Fibroblast of peridontal ligament (primary cell): ENCODE measurements around the gene SMARCAL1.

Experiments
- DNase-seq: peaks from one replicate; pipeline ENCODE4 v3.0.0-alpha.2; 2010; ENCODE audit errors: extremely low read depth

The SMARCAL1 gene

DNA sequence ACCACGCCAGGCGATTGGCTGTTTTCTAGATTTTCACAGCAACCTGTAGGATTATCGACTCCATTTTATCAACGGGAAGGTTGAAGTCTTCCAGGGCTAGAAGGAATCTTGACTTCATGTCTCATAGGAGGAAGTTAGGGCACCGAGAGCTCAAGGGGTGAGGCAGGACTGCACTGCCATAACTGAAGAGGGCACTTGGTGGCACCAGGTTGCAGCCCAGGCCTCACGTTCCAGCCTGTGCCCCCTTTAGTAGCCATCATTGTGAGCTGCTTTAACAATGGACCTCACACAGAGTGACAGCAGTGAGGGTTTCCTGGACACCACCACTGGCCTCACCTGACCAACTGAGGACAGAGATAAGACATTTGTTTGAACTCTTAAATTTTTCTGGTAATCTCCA, 63.5 kb downstream of the SMARCAL1 start:
- no peak for DNase-seq

DNA sequence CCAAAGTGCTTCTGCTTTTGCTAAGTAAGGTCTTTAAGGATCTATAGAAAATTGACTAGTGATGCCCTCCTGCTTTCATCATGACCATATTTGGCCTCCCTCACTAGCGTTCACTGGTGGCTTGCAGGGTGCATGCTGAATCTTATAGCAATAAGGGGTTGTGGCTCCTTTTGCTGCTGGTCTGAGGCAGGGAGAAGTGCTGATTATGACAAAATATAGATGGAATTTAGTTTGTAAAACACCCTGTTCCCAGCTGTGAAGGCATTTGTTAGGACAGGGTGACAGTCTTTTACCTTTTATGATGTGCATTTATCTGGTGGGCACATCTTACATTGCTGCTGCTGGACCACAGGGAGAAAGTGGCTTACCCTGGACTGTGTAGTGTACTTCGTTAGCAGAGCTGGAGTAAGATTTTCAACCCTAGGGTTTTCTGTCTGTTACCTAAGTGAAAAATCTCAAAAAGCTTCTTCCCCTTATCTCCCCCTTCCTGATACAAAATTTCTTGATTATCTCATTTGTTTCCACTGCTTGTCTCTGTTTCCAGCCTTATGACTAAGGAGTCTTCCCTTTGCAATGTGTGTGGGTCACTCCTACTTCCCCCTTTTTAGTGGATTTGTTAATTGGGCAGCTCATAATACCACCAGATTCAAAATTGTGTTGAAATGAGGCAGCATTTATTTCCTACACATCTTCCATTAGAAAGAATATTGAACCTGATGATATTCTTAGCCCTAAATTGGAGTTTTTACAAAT, 65.2 kb downstream of the SMARCAL1 start:
- no peak for DNase-seq

DNA sequence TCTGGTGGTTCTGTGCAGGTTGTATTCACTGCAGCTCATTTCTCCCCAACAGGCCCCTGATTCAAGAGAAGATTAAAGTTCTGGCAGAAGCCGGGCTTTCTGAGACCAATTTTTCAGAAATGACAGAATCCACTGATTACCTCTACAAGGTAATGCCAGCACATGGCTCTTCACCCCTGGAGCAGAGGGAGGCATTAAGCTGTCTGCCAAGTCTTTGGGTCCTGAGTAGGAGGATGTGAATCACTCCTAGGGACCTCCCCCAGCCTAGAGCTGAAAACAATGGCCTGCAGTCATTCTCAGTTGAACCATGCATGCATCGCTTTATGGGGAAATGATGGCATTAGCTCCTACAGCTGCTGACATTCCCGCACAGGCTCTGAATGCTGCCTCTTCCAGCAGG, 65.9 kb downstream of the SMARCAL1 start:
- peak; percentile 48 for DNase-seq

DNA sequence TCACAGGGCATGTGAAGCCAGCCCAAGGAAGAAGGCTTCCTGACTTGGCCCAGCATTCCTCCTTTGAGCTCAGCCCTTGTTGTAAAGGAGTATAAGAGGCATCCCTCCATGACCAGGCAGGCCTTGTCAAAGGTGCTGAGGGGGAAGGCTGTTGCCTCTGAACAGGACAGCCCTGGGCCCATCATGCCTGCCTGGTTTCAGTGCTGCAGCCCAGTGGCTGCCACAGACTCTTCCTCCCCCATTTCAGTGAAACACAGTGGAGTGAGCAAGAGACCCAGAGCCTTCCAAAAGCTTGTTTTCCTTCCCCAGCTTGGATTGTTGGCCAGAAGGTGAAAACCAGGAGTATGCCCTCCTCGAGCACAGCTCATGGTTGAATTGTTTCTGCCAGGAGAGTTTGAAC, 66.5 kb downstream of the SMARCAL1 start:
- DNase-seq, result no peak

DNA sequence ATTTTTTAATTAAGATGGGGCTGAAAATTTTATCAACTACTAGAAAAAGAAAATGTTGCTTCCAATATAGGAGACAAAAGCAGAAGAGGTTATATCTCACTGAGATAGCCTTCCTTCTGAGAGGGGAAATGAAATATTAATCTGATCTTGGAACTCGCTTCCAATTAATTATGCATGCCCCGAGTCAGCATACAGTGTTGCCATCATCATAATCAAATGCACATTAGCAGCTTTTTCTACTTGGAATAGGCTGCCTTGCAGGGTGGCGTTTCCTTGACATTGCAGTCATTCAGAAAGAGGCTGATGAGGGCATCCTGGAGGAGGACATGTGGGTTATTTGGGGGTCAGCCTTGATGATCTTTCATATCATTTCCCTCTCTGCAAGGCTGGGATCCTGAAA, 67.9 kb downstream of the SMARCAL1 start:
- DNase-seq, result no peak

DNA sequence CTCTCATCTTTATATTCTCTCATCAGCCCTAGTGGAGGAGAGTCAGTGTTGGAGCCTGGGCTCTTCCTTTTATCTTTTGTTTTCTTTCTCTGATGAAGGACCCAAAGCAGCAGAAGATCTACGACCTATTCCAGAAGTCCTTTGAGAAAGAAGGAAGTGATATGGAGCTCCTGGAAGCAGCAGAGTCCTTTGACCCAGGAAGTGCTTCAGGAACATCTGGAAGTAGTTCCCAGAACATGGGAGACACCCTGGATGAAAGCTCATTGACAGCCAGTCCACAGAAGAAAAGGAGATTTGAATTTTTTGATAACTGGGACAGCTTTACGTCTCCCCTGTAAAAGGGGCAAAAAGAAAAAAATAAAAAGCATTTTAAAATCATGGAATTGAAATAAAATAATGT, 70.4 kb downstream of the SMARCAL1 start:
- no peak for DNase-seq

DNA sequence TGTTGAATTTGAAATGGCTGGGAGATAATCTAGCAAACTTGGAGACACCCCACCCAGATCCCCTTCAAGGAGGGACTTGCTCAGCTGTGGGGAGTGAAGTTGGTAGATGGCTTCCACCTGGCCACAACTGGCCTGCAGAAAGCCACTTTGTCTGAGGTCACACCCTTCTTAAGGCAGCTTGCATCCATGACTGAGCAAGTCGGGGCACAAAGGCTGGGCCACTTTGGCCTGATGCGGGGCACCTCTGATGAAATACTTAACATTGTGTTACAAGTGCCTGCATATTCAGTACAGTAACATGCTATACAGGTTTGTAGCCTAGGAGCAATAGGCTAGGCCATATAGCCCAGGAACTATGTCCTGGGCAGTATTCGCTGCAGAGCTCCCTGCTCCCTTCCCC, 73.0 kb downstream of the SMARCAL1 start:
- no peak for DNase-seq

DNA sequence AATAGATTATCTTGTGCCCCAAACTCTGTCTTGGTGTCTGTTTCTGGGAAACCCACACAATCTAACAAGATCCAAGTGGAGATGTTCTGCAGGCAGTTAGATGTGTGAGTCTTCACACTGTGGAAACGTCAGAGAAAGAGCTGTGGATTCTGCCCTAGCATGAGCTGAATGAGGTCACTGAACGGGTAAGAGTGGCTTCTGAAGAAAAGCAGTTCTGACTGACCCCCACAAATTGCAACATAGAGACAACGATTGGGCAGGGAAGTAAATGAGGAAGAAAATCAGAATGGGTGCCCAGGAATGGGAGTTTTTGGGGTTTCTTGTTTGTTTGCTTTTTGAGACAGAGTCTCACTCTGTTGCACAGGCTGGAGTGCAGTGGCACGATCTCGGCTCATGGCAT, 73.5 kb downstream of the SMARCAL1 start:
- no peak for DNase-seq

DNA sequence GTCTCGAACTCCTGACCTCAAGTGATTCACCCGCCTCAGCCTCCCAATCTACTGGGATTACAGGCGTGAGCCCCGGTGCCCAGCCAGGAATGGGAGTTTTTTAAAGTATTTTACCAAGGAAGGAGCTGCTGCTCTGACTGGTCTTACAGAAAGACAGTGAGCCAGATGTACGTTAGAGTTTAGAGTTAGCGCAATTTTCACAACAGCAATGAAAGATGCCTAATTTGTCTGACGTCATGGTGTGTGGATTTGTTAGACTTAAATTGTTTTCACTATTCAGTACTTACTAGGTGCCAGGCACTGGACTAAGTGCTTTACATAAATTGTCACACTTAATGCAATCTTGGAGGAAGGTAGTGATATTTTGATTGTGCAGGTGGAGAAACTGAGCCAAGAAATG, 74.0 kb downstream of the SMARCAL1 start:
- no peak for DNase-seq

DNA sequence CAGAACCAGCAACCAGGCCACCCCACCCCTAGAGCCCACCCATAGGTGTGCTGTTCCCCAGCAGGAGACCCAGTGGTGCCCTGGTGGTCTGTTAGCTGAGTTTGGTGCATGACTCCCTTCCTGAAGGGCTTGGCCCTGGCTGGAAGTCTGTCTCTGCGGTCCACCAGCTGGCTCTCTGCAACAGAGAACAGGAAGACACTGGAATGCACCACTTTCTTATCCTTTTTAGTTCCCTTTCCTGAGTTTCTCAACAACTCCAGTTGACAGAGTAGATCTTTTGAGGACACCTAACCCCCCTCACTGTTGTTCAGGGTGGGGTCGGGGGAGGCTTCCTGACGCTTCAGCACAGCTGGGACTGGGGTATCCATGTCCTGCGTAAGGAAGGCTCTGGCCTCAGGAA, 74.4 kb downstream of the SMARCAL1 start:
- no peak for DNase-seq

DNA sequence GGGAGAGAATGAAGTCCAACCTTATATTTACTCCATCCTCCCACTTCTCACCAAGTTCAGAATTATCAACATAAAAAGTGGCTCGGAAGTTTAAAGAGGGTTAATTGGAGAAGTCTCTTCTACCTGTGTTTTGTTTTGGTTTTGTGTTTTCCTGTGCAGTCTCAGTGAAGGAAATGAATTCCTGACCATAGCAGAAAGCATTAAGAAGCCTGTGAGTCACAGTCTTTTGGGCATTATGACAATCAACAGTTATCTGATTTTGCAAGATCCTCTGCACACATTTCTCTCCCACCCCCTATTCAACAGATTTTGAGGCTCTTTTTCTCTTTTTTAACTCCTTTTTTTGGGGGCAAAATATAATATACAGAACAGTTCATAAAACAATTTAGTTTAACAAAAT, 77.8 kb downstream of the SMARCAL1 start:
- DNase-seq, result peak; percentile 80

DNA sequence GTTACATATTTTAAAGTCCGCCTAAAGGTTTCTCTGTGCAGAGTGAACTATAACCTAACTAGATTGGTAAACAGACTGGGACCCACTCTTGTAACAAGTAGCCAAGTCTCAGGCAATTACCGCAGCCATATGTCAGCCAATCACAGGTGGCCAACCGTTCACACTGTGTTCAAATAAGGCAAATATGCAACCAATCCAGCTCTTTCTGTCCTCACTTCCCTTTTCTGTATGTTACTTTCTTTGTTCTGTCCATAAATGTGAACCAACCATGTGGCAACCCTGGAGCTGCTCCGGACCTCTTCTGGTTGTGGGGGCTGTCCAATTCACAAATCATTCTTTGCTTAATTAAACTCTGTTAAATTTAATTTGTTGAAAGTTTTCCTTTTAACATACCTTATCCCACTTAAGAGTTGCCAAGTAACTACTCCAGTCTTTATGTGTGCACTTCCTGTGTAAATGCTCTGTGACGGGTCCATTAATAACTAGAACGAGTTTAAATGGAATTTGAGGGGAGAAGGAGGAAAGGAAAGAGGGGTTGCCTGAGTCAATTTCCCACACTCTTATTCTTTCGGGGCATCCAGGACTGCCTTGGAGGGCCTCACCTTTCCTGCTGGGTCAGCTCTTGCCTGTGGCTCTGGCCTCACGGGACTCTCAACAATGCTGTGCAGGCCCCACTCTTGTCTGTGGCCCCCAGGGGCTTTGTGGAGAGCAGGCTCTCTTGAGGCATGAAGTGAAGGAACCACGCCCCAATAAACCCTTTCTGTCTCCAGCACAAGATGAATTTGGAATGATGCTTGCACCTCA, 79.7 kb downstream of the SMARCAL1 start:
- no peak for DNase-seq

DNA sequence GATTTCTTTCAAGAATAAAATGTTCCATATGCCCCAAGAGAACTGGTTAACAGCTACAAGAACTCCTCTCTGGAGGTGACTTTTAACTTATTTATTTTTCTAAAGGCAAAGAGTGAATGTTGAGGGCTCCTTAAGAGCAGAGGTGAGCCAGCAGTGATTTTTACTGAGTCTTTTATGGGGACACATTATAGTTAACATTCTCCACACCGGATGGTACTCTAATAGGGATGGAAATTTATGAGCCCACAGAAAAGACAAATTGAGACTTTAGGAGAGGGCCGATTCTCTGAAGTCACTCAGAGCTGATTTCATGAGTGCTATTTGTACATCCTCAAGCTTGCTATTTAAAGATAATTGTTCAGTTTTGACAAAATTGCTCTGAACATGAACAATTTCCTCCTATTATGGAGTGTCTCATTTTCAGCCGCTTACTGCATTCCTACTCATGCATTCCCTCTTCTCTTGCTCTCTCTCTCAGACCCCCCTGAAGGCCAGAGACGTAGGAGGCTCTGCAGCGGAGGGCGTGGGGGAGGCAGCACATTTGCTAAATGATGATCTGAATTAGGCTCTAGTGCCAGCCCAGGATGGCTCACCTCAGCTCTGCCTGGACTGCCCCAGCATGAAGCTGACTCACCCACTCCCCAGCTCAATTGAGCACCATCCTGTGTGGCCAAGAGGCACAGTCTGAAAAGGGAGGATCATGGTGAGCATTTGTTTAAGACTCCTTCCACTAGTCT, 80.5 kb downstream of the SMARCAL1 start:
- DNase-seq, result peak; percentile 65

DNA sequence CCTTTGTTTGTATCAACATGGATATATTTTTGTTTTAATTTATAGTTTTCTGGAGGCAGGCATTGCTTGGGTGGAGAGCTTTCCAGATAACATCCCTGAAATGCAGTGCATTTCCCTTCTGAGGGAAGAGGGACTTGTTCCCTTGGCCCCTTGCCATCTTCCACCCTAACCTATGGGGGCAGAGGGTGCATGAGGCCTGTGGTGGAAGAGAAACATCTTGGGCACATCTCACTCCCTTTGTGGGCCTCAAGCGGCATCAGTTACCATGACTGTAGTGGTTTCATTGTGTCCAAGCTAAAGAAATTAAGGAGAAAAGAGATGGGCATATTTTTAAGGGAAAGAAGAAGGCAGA, 81.0 kb downstream of the SMARCAL1 start:
- no peak for DNase-seq

DNA sequence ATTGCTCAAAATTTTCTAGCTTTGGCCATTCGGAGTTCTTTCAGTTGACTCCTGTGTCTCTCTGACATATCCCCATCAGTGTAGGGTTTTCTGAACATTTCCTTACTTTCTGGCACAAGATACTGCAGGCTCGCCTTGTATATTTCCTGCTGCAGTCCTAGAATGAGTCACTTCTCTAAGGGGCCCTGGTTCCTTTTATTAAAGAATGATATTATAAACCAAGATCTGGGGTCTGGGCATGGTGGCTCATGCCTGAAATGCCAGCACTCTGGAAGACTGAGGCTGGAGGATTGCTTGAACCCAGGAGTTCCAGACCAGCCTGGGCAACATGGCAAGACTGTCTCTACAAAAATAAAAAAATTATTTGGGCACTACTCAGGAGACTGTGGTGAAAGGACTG, 83.4 kb downstream of the SMARCAL1 start:
- DNase-seq, result peak; percentile 57

DNA sequence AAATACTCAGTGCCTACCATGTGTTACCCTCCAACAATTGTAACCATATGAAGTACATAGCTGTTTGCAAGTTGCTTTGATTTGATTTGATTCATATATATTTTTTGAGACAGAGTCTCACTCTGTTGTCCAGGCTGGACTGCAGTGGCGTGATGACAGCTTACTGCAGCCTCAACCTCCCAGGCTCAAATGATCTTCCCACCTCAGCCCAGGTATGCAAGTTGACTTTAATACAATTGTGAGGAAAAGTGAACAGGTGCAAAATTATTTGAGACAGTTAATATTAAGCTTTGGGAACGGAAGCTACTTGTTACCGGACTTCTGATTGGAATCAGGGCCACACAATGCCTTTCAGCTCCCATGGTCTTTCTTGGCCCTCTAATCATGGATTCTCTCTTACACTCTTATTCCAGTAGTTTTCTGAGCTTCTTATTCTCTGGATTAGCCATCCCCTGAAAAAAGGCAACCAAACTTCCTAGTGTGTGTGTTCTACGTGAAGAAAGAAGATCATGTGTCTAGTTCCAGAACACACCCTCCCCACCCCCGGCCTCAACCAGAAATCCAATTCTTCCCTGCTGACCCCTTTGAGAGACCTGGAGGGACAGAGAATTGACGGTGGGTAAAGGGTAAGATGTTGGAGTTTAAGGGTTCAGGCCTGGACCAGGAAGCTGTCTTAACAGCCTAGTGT, 85.2 kb downstream of the SMARCAL1 start:
- DNase-seq, result no peak

DNA sequence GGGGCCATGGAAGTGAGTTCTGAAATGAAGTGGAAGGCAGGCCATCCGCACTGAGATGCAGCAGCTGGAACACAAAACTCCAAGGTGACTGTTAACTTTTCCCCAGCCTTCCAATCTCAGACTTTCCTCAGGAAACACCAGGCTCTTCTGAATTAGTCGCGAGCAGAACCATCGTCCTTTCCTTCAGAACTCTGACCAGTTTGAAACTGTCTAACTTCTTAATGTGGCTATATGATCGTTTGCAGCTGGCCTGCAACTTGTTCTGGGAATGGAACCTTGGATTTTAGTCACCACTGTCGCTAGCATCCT, 85.7 kb downstream of the SMARCAL1 start:
- DNase-seq, result no peak

DNA sequence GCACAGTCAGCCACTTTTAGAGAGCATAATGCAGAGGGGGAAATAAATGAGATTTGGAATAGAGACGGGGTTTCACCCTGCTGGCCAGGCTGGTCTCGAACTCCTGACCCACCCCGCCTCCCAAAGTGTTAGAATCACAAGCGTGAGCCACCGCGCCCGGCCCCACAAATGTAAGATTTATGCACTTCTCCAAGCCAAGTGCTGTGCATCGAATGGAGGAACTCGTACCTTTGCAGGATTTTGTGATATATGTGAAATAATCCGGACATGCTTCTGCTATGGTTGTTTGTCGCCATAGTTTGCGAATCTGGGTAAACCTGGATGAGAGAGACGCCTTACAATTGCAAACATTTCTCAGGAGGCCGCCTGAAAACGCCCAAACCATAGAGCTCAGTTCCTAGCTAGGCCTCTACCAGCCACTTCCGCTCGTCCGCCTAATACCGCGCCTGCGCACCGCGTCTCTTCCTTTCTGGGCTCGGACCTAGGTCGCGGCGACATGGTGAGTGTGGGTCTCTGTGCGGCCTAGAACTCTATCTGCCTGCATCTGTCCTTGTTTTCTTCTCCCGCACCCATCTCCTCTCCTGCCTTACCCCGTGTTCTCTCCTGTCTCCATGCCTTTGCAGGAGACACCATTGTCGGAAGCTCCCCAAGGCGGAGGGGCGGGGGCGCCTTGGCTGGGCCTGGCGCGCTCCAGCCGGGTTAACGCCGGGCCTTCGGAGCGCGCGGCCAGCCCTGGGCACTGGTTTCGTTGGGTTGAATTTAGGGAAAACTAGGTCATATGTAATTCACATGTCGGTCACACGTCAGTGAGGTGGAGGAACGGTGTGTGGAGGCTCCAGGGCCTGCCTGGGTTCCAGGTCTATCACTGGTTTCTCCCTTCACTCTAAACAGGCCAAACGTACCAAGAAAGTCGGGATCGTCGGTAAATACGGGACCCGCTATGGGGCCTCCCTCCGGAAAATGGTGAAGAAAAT, 86.4 kb downstream of the SMARCAL1 start, which contains the start of gene RPL37A:
RPL37A (plus strand) TSS at position 466 of the 974 bp plus-strand sequence; CDS start at position 497, 31 bp downstream.
- DNase-seq, result peak; percentile 98

DNA sequence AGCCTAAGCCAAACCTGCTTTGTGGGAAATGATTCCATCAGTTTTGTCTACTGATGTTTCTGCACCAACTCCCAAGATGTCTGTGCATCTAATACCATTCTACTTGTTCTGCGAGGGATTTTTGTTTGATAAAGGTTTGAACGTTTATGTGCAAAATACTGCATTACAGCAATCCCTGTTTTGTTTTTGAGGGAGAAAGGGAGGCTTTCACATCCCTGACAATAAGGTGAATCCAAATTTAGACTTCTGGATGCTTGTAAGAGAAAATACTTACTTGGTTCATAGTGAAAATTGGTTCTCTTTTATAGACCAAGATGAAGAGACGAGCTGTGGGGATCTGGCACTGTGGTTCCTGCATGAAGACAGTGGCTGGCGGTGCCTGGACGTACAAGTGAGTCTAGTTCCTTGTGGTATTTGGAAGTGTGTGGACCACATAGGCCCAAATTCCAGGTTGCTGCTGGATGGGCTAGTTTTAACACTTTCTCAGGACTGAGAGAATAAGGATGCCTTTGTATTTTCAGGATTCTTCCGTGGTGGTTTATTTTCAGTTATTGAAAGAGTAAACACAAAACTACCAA, 87.4 kb downstream of the SMARCAL1 start:
- no peak for DNase-seq

DNA sequence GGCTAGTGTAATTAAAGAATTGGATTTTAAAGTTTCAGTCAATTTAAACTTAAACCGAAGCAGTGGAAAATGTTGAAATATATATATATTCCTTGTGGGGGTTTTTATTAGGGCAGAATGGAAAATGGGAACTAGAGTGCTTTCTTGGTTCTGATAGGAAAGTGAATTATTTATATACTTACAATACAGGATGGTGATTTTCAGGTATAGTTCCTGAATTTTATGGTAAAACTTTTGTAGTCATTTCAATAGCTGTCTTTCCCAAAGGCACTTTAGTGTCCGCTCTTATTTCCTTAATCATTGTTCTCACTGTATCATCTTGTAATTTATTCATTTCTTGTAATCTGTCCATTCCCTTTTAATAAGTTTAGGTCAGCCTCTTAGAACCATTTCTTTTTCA, 88.3 kb downstream of the SMARCAL1 start:
- no peak for DNase-seq

DNA sequence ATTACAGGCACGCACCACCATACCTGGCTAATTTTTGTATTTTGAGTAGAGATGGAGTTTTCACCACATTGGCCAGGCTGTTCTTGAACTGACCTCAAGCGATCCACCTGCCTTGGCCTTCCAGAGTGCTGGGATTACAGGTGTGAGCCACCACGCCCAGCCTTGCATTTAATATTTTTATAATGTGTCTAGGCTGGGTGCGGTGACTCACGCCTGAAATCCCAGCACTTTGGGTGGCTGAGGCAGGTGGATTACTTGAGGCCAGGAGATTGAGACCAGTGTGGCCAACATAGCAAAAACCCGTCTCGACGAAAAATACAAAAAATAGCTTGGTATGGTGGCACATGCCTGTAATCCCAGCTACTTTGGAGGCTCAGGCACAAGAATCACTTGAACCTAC, 89.6 kb downstream of the SMARCAL1 start:
- DNase-seq, result no peak
